ENCODE results near the gene TAF11L14. TPM values are rescaled to one million over a fixed set of nuclear protein-coding genes. Genes with fewer than 3 reads are reported as not detected.

The TAF11L14 gene
- total RNA-seq, 1 experiment from 2014 or later: not detected

DNA sequence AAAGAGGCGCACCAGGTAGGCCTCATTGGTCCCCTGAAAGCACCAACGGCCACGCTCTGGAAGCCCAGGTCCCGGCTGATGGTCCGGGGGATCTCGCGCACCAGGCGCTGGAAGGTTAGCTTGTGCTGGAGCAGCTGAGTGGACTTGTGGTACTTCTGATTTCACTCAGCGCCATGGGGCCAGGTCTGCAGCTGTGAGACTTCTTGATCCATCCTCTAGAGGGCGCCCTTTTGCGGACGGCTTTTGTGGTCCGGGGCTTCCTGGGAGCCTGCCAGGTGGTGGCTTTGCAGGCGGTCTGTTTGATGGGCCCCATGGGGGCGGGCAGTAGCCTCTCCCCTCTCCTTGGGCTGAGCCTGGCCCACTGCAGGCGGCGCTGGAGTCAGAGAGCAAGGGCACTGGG lies 13.6 kb upstream of the TAF11L14 start:
- Histone ChIP-seq H3K4me2 (ENCODE audit: low read length) (no peak overlapping the region), H2AFZ (ENCODE audit: low read depth, low read length, poor library complexity, severe bottlenecking) (no peak overlapping the region), H3K9me2 (ENCODE audit: insufficient read depth) (no peaks in the 10 kb centered on the region), H3K27me3 (ENCODE audit: insufficient read depth, low read length) (no peaks in the 10 kb centered on the region), H4K20me1 (ENCODE audit: insufficient read depth) (no peaks in the 10 kb centered on the region), H3K79me2 (ENCODE audit: insufficient read depth, low read length) (no peaks in the 10 kb centered on the region), H3K27ac (ENCODE audit: low read depth, low read length) (no peak overlapping the region), H3K36me3 (ENCODE audit: control insufficient read depth in 1 of 2, insufficient read depth in 2 of 2, low read length in 2 of 2) (no peaks in the 10 kb centered on the region), H3K9ac (ENCODE audit: low read length) (no peak overlapping the region), H3K9me3 (ENCODE audit: control insufficient read depth in 1 of 2, insufficient read depth in 1 of 2, low read depth in 1 of 2, low read length in 2 of 2) (no peaks in the 10 kb centered on the region; a peak in 1 of 4 replicates), H3K4me1 (ENCODE audit: control insufficient read depth in 1 of 2, insufficient read depth in 2 of 2, low read length in 2 of 2) (no peaks in the 10 kb centered on the region), H3K4me3 (replicated peaks in 1 of 2; ENCODE audit: low read depth in 1 of 2, low read length in 2 of 2) (no peak overlapping the region)
- ChIA-PET POLR2A (no interaction called here), RAD21 (ENCODE audit: low non-redundant PET in 1 of 2, low total read pairs in 2 of 2, uncharacterized antibody in 2 of 2, unreplicated experiment in 2 of 2) (no interaction called here), CTCF (no interaction called here)
- BruUV-seq (replicated peaks): no TSS peak
- DNase-seq (ENCODE audit: low read depth, low spot score) (no peak), ATAC-seq (no peak)
- TF ChIP-seq SIN3A (IDR thresholded peaks at IDR 0.05; ENCODE audit: low read depth) (no peak), POLR2A (IDR thresholded peaks at IDR 0.05; ENCODE audit: borderline replicate concordance, extremely low read depth, insufficient read depth, insufficient read length) (no peak), EGR1 (IDR thresholded peaks at IDR 0.05; ENCODE audit: low read depth) (no peak), ZFX (IDR thresholded peaks at IDR 0.05) (no peak)
- TF ChIP-seq, protein P1, sequence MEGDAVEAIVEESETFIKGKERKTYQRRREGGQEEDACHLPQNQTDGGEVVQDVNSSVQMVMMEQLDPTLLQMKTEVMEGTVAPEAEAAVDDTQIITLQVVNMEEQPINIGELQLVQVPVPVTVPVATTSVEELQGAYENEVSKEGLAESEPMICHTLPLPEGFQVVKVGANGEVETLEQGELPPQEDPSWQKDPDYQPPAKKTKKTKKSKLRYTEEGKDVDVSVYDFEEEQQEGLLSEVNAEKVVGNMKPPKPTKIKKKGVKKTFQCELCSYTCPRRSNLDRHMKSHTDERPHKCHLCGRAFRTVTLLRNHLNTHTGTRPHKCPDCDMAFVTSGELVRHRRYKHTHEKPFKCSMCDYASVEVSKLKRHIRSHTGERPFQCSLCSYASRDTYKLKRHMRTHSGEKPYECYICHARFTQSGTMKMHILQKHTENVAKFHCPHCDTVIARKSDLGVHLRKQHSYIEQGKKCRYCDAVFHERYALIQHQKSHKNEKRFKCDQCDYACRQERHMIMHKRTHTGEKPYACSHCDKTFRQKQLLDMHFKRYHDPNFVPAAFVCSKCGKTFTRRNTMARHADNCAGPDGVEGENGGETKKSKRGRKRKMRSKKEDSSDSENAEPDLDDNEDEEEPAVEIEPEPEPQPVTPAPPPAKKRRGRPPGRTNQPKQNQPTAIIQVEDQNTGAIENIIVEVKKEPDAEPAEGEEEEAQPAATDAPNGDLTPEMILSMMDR (IDR thresholded peaks at IDR 0.05 in 2 of 3, conservative IDR thresholded peaks at IDR 0.05 in 1 of 3; ENCODE audit: borderline replicate concordance in 1 of 3, insufficient read depth in 1 of 3, low read depth in 2 of 3, low read length in 2 of 3): peak in 1 of 3 experiments; percentile 32; a peak in 2 of 6 replicates
- intact Hi-C loops (cut with micrococcal nuclease): no loop called here

DNA sequence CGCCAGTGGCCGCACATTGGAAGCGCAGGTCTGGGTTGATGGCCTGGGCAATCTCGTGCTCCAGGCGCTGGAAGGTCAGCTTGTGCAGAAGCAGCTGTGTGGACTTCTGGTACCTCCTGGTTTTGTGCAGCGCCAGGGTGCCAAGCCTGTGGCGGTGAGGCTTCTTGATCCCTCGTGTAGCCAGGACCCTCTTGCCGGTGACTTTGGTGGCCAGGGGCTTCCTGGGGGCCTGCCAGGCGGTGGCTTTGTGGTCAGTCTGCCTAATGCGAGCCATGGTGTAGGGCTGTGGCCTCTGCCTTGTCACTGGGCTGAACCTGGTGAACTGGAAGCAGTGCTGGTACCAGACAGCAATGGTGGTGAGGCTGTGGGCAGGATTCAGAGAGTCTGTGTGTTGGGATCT lies 8.6 kb upstream of the TAF11L14 start:
- Histone ChIP-seq H3K9me3 (ENCODE audit: control insufficient read depth in 1 of 2, insufficient read depth in 1 of 2, low read depth in 1 of 2, low read length in 2 of 2) (no peaks in the 10 kb centered on the region; a peak in 1 of 4 replicates), H2AFZ (ENCODE audit: low read depth, low read length, poor library complexity, severe bottlenecking) (no peak overlapping the region), H3K9me2 (ENCODE audit: insufficient read depth) (no peaks in the 10 kb centered on the region), H3K79me2 (ENCODE audit: insufficient read depth, low read length) (no peaks in the 10 kb centered on the region), H4K20me1 (ENCODE audit: insufficient read depth) (no peaks in the 10 kb centered on the region), H3K9ac (ENCODE audit: low read length) (no peak overlapping the region), H3K4me3 (replicated peaks in 1 of 2; ENCODE audit: low read depth in 1 of 2, low read length in 2 of 2) (no peak overlapping the region), H3K4me2 (ENCODE audit: low read length) (no peak overlapping the region), H3K27me3 (ENCODE audit: insufficient read depth, low read length) (no peaks in the 10 kb centered on the region), H3K4me1 (ENCODE audit: control insufficient read depth in 1 of 2, insufficient read depth in 2 of 2, low read length in 2 of 2) (no peaks in the 10 kb centered on the region), H3K36me3 (ENCODE audit: control insufficient read depth in 1 of 2, insufficient read depth in 2 of 2, low read length in 2 of 2) (no peaks in the 10 kb centered on the region), H3K27ac (ENCODE audit: low read depth, low read length) (no peak overlapping the region)
- DNase-seq (ENCODE audit: low read depth, low spot score): no peak
- ChIA-PET CTCF (no interaction called here), POLR2A (no interaction called here), RAD21 (ENCODE audit: low non-redundant PET in 1 of 2, low total read pairs in 2 of 2, uncharacterized antibody in 2 of 2, unreplicated experiment in 2 of 2) (no interaction called here)
- ATAC-seq: no peak
- intact Hi-C loops (cut with micrococcal nuclease): no loop called here
- BruUV-seq (replicated peaks): no TSS peak
- TF ChIP-seq SP1 (IDR thresholded peaks at IDR 0.05; ENCODE audit: low read depth): no peak
- TF ChIP-seq CEBPB (IDR thresholded peaks at IDR 0.05; ENCODE audit: low read depth): no peak
- TF ChIP-seq EZH2phosphoT487 (IDR thresholded peaks at IDR 0.05; ENCODE audit: borderline replicate concordance): no peak
- TF ChIP-seq ZNF274 (IDR thresholded peaks at IDR 0.05; ENCODE audit: low read depth, low read length): no peak
- TF ChIP-seq, protein P1 (IDR thresholded peaks at IDR 0.05 in 2 of 3, conservative IDR thresholded peaks at IDR 0.05 in 1 of 3; ENCODE audit: borderline replicate concordance in 1 of 3, insufficient read depth in 1 of 3, low read depth in 2 of 3, low read length in 2 of 3): no peak
- TF ChIP-seq CBX3 (IDR thresholded peaks at IDR 0.05; ENCODE audit: low read depth): no peak
- TF ChIP-seq SIN3A (IDR thresholded peaks at IDR 0.05; ENCODE audit: low read depth): no peak
- no peak for TF ChIP-seq EZH2 (IDR thresholded peaks at IDR 0.05)
- no peak for TF ChIP-seq FOSL1 (IDR thresholded peaks at IDR 0.05; ENCODE audit: low read depth)
- no peak for TF ChIP-seq EGR1 (IDR thresholded peaks at IDR 0.05; ENCODE audit: low read depth)
- no peak for TF ChIP-seq TCF7L2 (IDR thresholded peaks at IDR 0.05; ENCODE audit: borderline replicate concordance, extremely low read depth, insufficient read depth, insufficient read length)
- no peak for TF ChIP-seq YY1 (IDR thresholded peaks at IDR 0.05; ENCODE audit: extremely low read depth, insufficient replicate concordance, low read depth, low read length)
- TF ChIP-seq, protein P2, sequence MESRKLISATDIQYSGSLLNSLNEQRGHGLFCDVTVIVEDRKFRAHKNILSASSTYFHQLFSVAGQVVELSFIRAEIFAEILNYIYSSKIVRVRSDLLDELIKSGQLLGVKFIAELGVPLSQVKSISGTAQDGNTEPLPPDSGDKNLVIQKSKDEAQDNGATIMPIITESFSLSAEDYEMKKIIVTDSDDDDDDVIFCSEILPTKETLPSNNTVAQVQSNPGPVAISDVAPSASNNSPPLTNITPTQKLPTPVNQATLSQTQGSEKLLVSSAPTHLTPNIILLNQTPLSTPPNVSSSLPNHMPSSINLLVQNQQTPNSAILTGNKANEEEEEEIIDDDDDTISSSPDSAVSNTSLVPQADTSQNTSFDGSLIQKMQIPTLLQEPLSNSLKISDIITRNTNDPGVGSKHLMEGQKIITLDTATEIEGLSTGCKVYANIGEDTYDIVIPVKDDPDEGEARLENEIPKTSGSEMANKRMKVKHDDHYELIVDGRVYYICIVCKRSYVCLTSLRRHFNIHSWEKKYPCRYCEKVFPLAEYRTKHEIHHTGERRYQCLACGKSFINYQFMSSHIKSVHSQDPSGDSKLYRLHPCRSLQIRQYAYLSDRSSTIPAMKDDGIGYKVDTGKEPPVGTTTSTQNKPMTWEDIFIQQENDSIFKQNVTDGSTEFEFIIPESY (IDR thresholded peaks at IDR 0.05; ENCODE audit: extremely low read depth, insufficient replicate concordance, low read length): no peak
